ENCODE data around the gene PTPN18. TPM values are rescaled to one million over a fixed set of nuclear protein-coding genes. Genes with fewer than 3 reads are reported as not detected.

The PTPN18 gene
- total RNA-seq, 1 experiment from 2014 or later = 16.3 TPM

- no peak overlapping the region for H3T11ph ChIP-seq (ENCODE audit: low read length)
- WGBS (ENCODE audit: extremely low coverage, insufficient read length, low lambda C conversion rate) = no CpG with 5 or more reads among the region's 24 CpGs
- DNase-seq = no peak
- no peak overlapping the region for H4K5ac ChIP-seq (ENCODE audit: insufficient read length, low read depth, low read length)
- H3K27me3 Mint-ChIP-seq (ENCODE audit: low read depth) = peaks cover 10% of the 10 kb centered on the region
- H2BK20ac ChIP-seq (ENCODE audit: low read depth, low read length, poor library complexity, severe bottlenecking) = no peak overlapping the region
- H2AK5ac ChIP-seq (ENCODE audit: insufficient read length, low read length) = no peak overlapping the region
- no peak overlapping the region for H2BK120ac ChIP-seq (ENCODE audit: low read depth, low read length, poor library complexity, severe bottlenecking)
- peaks cover 8 to 28% (median 20%) of the 10 kb centered on the region in 3 experiments for H3K36me3 Mint-ChIP-seq (ENCODE audit: insufficient read depth in 1 of 3, low read depth in 3 of 3)
- peak overlapping the region; percentile 97 for H3K4me2 ChIP-seq (ENCODE audit: insufficient read depth, insufficient read length, low read length)
- H4K91ac ChIP-seq (ENCODE audit: insufficient read length, low read depth, low read length) = no peak overlapping the region
- peak overlapping the region; percentile 67 for H3K14ac ChIP-seq (ENCODE audit: insufficient read depth, low read length)
- no peak overlapping the region for H3K4ac ChIP-seq (ENCODE audit: low read depth, low read length)
- no peak overlapping the region for H2BK5ac ChIP-seq (ENCODE audit: insufficient read length, low read length)
- H3K18ac ChIP-seq (ENCODE audit: insufficient read length, low read depth, low read length) = peak overlapping the region; percentile 19
- peak overlapping the region; percentile 84 to 85 for H3K4me3 Mint-ChIP-seq
- no peak overlapping the region for H3K56ac ChIP-seq (ENCODE audit: insufficient read length, low read depth, low read length)
- no peak; the same call in 1 of the 3 replicates for TF ChIP-seq CTCF (conservative IDR thresholded peaks at IDR 0.05)
- no peak overlapping the region for H4K8ac ChIP-seq (replicated peaks; ENCODE audit: insufficient read length, low read depth, low read length)
- no peaks in the 10 kb centered on the region for H3K79me2 ChIP-seq (ENCODE audit: insufficient read depth, low read length)
- H3K23ac ChIP-seq (ENCODE audit: insufficient read length, low read depth, low read length) = no peak overlapping the region
- H2AFZ ChIP-seq (ENCODE audit: low read length) = no peak overlapping the region
- H3K9me3 Mint-ChIP-seq = no peaks in the 10 kb centered on the region; a peak in 1 of 5 replicates
- peaks cover 8% of the 10 kb centered on the region for H3K23me2 ChIP-seq (ENCODE audit: insufficient read length, low read depth, low read length, poor library complexity, severe bottlenecking)
- H3K9me3 ChIP-seq (ENCODE audit: control insufficient read depth, low read depth, low read length) = no peaks in the 10 kb centered on the region
- no peak overlapping the region for H2BK12ac ChIP-seq (ENCODE audit: insufficient read length, low read depth, low read length)
- H3K27me3 ChIP-seq (ENCODE audit: insufficient read depth, low read length) = no peaks in the 10 kb centered on the region
- no peak overlapping the region for H3K27ac ChIP-seq (ENCODE audit: insufficient read length, low read depth, low read length)
- peaks cover 30 to 38% of the 10 kb centered on the region in 2 experiments for H3K4me1 Mint-ChIP-seq
- H2BK15ac ChIP-seq (ENCODE audit: low read depth, low read length) = no peak overlapping the region
- H4K20me1 ChIP-seq (ENCODE audit: control insufficient read depth, insufficient read depth, insufficient read length) = no peaks in the 10 kb centered on the region
- peak overlapping the region; percentile 74 for H3K9ac ChIP-seq (ENCODE audit: extremely low read depth, insufficient read length, low read length)
- no peaks in the 10 kb centered on the region for H3K79me1 ChIP-seq (ENCODE audit: insufficient read depth, low read depth, low read length, poor library complexity, severe bottlenecking)
- H3K27ac Mint-ChIP-seq = peak overlapping the region in 1 of 3 experiments; percentile 44; a peak in 2 of 7 replicates
- H3K4me1 ChIP-seq (ENCODE audit: insufficient read depth, low read length) = no peaks in the 10 kb centered on the region; the same call in 1 of the 2 replicates
Measured at GRCh38 chr2:130372833-130373807, 17.3 kb downstream of the PTPN18 start.
